Ascending aorta (tissue), 2 donors: ENCODE measurements around the gene LAMA4. TPM values are rescaled to one million over a fixed set of nuclear protein-coding genes. Genes with fewer than 3 reads are reported as not detected.

ENCODE experiments used
- DNase-seq, 2 donors: peaks; one replicate each; pipeline ENCODE4 v3.0.0-alpha.2; 2019; ENCODE audit warnings: low spot score in 2 of 2
- H3K27ac ChIP-seq, 2 donors: fragments of 200-600 bp; sonication (generic); one replicate each; pipeline ENCODE4 v1.5.1; 2016 to 2017; ENCODE audit warnings: mild to moderate bottlenecking in 1 of 2
- H3K27me3 ChIP-seq: fragments of 200-600 bp; sonication (generic); one replicate; pipeline ENCODE4 v1.5.1; 2017
- H3K36me3 ChIP-seq, 2 donors: fragments of 200-600 bp; sonication (generic); one replicate each; pipeline ENCODE4 v1.5.1; 2016
- H3K4me1 ChIP-seq, 2 donors: fragments of 200-600 bp; sonication (generic); one replicate each; pipeline ENCODE4 v1.5.1; 2016 to 2017; ENCODE audit warnings: mild to moderate bottlenecking in 1 of 2
- H3K4me3 ChIP-seq, 2 donors: fragments of 200-600 bp; sonication (generic); one replicate each; pipeline ENCODE4 v1.5.1; 2016 to 2017; ENCODE audit warnings: mild to moderate bottlenecking in 1 of 2
- H3K9me3 ChIP-seq, 2 donors: fragments of 200-600 bp; sonication (generic); one replicate each; pipeline ENCODE4 v1.5.1; 2016
- intact Hi-C: fragments of 100-400 bp; cut with DNase I; formaldehyde crosslinking; loops from one replicate; pipeline ENCODE4 v1.15.1; 2023
- total RNA-seq: library from RNA; depleted of rRNA; stranded (reverse); fragments of >200 nt; gene quantifications from one replicate; pipeline ENCODE4 v1.1.0, GENCODE V29; 2016
- TF ChIP-seq, protein P1 (sequence below), 3 experiments: fragments of 200-600 bp in 2 of 3; fragments of 450-650 bp in 1 of 3; sonication (generic) in 2 of 3; IDR thresholded peaks; one replicate each; pipeline ENCODE4 v1.5.1; 2016 to 2019; ENCODE audit warnings: antibody characterized with exemption in 3 of 3, mild to moderate bottlenecking in 1 of 3, moderate library complexity in 1 of 3

LAMA4 gene
- total RNA-seq, 1 donor from 2014 or later, result 49.0 TPM

DNA sequence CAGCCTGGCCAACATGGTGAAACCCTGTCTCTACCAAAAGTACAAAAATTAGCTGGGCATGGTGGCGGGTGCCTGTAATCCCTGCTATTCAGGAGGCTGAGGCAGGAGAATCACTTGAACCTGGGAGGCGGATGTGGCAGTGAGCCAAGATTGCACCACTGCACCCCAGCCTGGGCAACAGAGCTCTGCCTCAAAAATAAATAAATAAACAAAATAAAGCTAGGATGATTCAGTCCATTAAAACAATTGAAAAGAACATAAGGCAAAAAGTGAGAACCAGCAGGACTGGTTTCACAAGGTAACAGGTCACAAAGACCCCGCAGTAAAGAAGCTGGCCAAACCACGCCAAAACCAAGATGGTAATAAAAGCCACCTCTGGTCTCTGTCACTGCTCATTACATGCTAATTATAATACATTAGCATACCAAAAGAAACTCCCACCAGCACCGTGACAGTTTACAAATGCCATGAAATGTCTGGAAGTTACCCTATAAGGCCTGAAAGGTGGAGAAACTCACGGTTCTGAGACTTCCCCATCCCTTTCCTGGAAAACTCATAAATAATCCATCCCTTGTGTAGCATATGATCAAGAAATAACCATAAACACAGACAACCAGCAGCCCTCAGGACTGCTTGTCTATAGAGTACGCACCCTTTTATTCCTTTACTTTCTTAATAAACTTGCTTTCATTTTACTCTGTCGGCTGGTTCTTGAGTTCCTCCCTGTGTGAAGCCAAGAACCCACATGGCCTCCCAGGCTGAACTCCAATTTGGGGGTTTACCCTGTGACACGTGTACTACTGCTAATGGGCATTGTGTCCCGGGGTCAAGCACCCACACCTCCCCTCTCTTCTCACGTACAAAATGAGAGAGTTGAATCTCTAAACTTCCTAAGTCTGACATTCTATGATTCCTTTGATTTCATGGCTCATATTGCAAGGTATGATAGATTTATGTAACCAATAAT is 10.2 kb downstream of the LAMA4 start:
- Histone ChIP-seq H3K4me3 (peak overlapping the region in 1 of 2 donors; percentile 38), H3K36me3 (no peaks in the 10 kb centered on the region), H3K9me3 (no peaks in the 10 kb centered on the region), H3K27me3 (no peaks in the 10 kb centered on the region), H3K27ac (peak overlapping the region in 1 of 2 donors; percentile 3), H3K4me1 (peaks cover 0 to 9% of the 10 kb centered on the region in 2 donors)
- TF ChIP-seq, protein P1, sequence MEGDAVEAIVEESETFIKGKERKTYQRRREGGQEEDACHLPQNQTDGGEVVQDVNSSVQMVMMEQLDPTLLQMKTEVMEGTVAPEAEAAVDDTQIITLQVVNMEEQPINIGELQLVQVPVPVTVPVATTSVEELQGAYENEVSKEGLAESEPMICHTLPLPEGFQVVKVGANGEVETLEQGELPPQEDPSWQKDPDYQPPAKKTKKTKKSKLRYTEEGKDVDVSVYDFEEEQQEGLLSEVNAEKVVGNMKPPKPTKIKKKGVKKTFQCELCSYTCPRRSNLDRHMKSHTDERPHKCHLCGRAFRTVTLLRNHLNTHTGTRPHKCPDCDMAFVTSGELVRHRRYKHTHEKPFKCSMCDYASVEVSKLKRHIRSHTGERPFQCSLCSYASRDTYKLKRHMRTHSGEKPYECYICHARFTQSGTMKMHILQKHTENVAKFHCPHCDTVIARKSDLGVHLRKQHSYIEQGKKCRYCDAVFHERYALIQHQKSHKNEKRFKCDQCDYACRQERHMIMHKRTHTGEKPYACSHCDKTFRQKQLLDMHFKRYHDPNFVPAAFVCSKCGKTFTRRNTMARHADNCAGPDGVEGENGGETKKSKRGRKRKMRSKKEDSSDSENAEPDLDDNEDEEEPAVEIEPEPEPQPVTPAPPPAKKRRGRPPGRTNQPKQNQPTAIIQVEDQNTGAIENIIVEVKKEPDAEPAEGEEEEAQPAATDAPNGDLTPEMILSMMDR (IDR thresholded peaks at IDR 0.05), result no peak
- intact Hi-C loops, result no loop called here
- no peak for DNase-seq

DNA sequence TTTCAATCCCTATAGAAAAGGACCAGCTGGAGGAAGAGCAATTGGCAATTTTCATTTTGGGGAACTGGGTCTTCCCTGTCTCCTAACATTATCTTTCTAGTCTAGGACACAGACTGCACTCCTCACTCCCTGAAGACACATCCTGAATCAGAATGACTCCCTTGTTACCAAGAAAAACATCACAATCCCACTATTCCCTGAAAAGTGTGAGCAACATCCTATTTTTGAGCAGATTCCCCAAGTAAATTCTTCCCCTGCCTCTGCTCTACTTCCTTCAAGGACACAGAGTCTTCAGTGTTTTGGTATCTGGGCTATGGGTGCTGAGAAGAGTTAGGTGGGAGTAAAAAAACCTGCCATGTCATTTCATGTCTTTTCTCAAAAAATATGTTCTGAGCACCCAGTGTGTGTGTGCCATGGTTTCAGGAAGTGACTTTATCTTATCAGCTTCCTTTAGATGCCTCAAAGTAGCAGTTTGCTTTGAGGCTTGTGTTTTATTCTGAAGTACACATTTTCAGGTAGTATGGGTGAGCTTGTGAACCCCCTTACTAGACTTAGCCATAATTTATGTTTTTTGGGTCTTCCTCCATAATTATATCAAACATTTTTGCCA is 12.4 kb downstream of the LAMA4 start:
- intact Hi-C loops, result no loop called here
- Histone ChIP-seq H3K4me3 (no peak overlapping the region), H3K4me1 (peaks cover 0 to 24% of the 10 kb centered on the region in 2 donors), H3K9me3 (no peaks in the 10 kb centered on the region), H3K36me3 (no peaks in the 10 kb centered on the region), H3K27ac (no peak overlapping the region), H3K27me3 (no peaks in the 10 kb centered on the region)
- no peak for DNase-seq
- TF ChIP-seq, protein P1 (IDR thresholded peaks at IDR 0.05), result no peak

- peaks cover 3 to 34% of the 10 kb centered on the region in 2 donors for H3K4me1 ChIP-seq
- H3K36me3 ChIP-seq, result no peaks in the 10 kb centered on the region
- H3K4me3 ChIP-seq, result no peak overlapping the region
- intact Hi-C loops, result no loop called here
- no peaks in the 10 kb centered on the region for H3K9me3 ChIP-seq
- peak in 1 of 2 donors; percentile 86 for DNase-seq
- no peaks in the 10 kb centered on the region for H3K27me3 ChIP-seq
- TF ChIP-seq, protein P1 (IDR thresholded peaks at IDR 0.05), result no peak
- peak overlapping the region; percentile 54 to 57 for H3K27ac ChIP-seq
Measured at GRCh38 chr6:112237595-112237994, 16.8 kb downstream of the LAMA4 start.

DNA sequence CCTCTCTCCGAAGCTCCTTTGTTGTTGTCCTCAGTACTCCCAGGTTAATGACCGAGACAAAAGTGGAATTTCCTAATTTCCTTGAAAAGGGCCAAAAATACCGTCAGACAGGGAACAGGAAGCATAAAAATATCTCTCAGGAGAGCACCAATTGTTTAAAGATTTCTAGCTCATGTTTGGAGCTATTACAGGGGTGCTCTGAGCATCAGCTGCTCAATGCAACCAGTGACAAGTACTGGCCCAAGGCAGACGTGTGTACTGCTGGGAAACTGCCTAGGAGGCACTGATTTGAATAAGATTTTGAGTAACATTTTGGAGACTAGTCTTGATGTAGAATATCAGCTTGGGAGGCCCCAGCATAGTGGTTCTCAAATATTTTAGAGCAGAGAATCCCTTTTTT is 17.3 kb downstream of the LAMA4 start:
- TF ChIP-seq, protein P1 (IDR thresholded peaks at IDR 0.05), result no peak
- Histone ChIP-seq H3K27me3 (no peaks in the 10 kb centered on the region), H3K27ac (peak overlapping the region; percentile 54 to 57), H3K36me3 (no peaks in the 10 kb centered on the region), H3K9me3 (no peaks in the 10 kb centered on the region), H3K4me3 (no peak overlapping the region), H3K4me1 (peaks cover 3 to 34% of the 10 kb centered on the region in 2 donors)
- intact Hi-C loops, result no loop called here
- DNase-seq, result no peak

- no peak overlapping the region for H3K4me3 ChIP-seq
- TF ChIP-seq, protein P1 (IDR thresholded peaks at IDR 0.05), result no peak
- DNase-seq, result no peak
- H3K27me3 ChIP-seq, result no peaks in the 10 kb centered on the region
- no peaks in the 10 kb centered on the region for H3K36me3 ChIP-seq
- H3K4me1 ChIP-seq, result peaks cover 3 to 34% of the 10 kb centered on the region in 2 donors
- H3K9me3 ChIP-seq, result no peaks in the 10 kb centered on the region
- intact Hi-C loops, result no loop called here
- H3K27ac ChIP-seq, result peak overlapping the region in 1 of 2 donors; percentile 5
Measured at GRCh38 chr6:112235956-112236355, 18.4 kb downstream of the LAMA4 start.
